NCI-H1092 (cell line): ENCODE results near the gene NEDD8.

Experiments used
- DNase-seq: peaks from one replicate; lab custom pipeline; 2025; lab: John Stamatoyannopoulos, UW

The NEDD8 gene

DNA sequence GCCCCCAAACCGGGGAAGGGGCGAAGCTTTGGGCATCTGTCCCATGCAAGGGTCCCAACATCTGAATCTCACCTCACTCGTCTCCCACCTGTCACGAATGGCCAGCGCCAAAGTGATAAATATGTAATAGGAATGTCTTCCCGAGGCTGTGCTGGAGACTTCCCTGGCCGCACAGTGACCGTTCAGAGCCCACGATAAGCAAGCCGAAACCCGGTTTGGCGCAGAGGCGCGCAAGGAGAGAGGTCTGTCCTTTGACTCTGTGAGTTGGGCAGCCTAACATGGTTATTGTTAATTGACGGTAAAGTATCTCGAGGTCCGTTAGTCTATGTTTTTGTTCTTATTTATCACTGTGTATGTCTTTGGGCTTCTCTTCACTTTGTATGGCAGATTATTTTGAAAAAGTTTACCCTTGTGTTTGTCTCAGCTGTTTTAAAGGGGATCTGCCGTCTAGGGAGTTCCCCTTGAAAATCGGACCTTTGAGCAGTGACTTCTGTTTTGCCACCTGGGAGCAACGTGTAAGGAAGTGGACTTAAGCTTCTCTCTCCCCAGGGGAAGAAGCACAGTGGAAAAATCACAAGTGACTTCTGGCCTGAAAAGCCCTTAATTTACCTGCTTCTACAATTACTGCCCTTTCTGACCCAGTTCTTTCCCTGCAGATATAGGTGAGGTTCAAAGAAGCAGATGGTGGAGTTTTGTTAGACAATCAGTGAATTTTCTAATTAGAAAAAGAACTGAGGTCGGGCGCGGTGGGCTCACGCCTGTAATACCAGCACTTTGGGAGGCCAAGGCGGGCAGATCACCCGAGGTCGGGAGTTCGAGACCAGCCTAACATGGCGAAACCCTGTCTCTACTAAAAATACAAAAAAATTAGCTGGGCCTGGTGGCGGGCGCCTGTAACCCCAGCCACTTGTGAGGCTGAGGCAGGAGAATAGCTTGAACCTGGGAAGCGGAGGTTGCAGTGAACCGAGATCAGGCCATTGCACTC, 35.8 kb downstream of the NEDD8 start:
- DNase-seq, result no peak

DNA sequence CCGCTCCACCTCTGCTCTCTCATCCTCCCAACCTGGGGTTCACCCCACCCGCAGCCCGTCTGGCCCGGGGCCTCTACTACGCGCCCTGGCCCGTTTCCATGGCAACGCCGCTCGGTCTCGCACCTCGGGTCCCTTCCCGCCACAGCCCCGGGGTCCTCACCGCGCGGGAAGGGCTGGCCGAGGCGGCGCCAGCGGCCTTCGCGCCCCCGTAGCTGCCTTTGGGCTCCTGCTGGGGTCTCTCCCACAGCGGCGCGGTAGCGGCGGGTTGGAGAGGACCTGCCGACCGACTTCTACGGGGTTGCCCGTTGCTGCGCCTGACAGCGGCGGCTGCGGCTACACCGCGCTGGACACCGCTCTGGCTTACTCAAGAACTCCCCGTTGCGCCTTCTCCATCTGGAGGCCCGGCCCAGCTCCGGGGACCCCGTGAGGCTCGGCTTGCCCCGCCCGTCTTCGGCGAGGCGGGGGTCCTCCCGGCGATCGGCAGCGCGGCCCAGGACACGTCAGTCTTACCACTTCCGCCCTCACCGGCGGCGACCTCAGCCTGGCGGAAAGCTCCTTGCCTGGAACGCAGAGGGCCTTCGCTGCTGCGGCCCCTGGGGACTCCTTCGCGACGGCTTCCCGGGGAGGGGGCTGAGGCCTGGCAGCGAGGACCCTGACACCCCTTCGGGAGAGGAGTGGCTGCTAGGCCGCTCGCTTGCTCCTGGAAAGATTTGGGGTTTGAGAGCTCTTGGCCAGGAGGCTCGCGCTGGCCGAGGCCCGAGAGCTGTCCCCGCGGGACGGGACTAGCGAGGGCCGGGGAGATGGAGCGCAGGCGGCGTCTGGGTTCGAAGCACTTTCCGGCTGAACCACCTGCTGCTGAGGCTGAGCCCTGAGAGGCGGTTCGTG, 36.7 kb downstream of the NEDD8 start, which contains the start of gene TM9SF1:
TSS of gene TM9SF1 (minus strand) at position 256 of the 885 bp plus-strand sequence. CDS start 422 bp downstream, outside the sequence.
- DNase-seq, result peak; percentile 86

DNA sequence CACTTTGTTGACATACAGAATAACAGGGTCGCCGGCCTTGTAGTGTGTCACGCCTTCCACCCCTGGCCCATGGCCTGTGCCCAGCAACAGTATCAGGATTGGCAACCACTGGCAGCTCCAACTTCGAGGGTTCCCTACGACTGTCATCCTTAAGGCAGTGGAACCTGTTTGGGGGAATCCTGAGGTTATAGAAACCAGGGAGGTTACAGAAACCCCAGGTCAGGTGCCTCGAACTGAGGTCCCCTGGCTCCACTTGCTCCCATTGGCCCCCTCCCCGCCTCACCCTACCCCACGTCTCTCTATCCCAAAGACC, 37.3 kb downstream of the NEDD8 start:
- DNase-seq, result no peak

DNA sequence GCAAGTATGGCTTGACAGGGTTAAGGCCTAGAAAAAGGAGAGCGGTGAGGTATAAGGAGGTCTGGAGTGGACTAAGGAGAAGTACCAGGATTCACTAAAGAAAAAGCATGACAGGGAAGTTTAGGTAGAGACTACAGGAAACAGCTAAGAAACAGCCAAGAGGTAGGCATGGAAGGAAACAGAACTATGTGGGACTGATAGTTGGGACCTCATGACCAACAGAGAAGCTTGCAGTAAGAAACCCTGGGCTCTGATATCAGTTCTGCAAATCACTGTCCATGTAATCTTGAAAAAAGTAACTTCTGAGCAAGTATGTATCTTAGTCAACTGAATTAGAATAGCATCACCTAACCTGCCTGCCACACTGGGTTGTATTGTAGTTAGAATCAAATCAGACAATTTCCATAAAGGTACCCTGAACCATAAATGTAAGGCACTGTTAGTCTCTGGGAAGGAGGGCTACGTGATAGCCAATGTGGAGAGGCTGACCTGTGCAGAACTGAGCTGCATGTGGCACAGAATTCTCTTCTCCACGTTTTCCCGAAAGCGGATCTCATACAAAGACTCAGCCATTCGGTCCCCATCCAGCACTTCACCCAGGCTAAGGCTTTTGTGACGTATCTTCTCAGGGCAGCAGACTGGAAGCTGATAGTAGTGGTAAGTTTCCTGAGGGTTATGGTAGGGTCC, 37.8 kb downstream of the NEDD8 start:
- no peak for DNase-seq

DNA sequence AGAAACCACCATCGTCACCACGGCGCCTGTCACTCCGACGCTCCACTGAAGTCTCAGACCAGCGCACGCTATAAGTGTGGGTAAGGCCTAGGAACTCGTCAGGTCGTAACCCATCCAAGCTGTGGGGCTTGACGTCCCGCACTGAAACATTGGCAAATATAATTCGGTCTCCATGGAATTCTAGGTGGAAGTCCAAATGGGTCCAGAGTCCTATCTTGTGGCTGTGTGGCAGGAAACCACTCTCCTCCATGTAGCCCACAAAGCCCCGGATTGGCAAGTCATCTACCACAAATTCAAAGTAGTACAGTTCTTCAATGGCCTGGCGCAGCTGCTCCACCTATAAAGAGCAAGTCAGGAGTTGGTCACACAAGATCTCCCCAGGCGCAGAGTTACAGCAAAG, 39.2 kb downstream of the NEDD8 start:
- no peak for DNase-seq

DNA sequence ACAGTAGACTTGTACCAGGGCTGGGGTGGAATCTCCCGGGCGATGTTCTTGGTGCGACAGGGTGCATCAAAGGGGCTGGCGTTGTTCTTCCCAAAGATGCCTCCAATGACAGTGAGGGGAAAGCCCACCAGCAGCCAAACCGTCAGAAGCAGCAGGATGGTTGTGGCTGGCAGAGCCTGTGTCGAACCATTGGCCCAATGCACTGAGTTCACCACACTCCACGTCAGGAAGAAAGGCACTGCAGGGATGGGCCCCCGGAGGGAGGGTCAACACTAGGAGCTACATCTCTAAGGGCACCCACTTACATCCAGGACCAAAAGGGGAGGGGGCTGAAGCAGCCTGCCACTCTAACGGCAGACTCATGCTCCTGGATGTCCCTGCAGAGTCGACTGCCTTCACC, 41.8 kb downstream of the NEDD8 start:
- DNase-seq, result no peak

DNA sequence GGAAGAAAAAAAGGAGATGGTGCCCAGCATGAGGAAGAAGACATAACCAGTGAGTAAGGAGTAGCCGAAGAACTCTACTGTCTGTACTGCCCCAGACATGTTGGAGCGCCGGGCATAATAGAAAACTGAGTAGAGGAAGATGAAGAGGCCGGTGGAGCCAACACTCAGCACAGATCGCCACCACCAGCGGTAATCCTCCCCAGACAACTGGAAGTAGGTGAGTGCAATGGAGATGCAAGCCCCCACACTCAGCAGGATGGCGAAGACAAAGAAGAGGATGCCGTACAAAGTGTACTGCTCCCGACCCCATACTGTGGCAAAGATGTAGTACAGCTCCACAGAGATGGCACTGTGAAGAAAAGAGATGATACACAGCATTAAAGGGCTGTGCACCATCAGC, 42.7 kb downstream of the NEDD8 start:
- no peak for DNase-seq

DNA sequence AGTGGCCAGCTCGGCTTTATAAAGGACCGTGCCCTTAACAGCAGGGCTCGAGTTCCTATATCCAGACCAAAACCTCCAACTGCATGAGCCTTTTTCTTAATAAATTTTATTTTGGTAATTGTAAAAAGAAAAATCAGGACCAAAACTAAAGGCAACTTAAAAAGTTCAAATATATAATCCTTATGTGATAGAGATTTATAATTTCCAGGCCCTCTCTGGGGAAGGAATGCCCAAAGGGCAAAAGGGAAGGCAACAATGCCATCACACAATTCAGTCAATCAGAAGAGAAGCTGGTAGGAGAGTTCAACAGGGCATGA, 43.1 kb downstream of the NEDD8 start:
- DNase-seq, result no peak

DNA sequence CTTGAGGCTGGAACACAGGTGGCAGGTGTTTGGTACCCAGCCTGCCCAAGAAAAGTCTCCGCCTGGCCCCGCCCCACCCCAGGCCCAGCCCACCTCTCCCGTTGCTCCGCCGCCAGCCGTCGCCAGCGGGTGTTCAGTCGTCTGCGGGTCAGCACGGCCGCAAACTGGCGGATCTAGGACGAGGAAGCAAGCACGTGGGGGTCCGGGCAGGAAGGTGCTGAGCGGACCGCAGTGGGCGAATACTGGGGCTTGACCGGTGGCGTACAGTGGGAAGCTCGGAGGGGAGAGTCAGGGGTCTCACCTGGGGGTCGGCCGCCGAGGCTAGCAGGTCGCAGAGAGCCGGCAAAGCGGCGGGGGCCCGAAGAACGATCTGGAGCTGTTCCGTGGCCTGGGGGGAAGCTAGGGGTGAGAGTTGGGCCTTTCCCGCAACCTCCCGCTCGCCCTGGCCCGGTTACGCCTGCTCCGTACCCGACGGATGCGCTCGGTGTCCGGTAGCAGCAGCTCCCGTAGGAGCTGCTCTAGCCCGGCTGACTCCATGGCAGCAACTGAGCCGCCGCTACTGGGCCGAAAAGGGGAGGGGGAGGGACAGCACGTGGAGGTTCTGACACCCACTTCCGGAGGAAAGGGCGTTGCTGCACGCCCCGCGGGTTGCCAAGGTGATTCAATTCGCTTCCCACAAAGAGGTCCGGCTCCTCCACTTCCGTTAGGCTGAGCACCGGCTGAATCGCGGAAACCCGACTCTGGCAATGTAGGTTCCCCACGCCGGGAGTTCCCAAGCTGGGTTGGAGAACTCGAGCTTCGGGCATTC, 43.7 kb downstream of the NEDD8 start, which contains the start of gene IPO4:
TSS of gene IPO4 (minus strand) at position 566 of the 808 bp plus-strand sequence. CDS start at position 537, 29 bp downstream.
- DNase-seq, result peak; percentile 98

DNA sequence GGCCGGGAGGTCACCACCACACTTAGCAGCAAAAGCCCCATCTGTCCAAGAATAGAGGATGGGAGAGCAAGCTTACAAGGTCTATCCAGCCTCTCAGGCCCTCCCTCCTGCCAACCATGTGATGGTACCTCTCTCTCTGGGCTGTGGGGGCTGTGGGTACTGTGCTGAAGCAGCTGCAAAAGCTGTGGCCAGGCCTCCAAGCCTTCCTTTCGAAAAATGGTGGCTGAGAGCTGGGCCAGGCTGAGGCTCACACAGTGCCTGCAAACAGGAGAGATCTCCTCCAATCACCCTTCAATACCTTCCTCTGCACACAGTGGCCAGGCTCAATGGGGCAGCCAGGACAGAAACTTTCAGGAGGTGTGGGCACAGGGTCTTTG, 44.6 kb downstream of the NEDD8 start:
- no peak for DNase-seq

DNA sequence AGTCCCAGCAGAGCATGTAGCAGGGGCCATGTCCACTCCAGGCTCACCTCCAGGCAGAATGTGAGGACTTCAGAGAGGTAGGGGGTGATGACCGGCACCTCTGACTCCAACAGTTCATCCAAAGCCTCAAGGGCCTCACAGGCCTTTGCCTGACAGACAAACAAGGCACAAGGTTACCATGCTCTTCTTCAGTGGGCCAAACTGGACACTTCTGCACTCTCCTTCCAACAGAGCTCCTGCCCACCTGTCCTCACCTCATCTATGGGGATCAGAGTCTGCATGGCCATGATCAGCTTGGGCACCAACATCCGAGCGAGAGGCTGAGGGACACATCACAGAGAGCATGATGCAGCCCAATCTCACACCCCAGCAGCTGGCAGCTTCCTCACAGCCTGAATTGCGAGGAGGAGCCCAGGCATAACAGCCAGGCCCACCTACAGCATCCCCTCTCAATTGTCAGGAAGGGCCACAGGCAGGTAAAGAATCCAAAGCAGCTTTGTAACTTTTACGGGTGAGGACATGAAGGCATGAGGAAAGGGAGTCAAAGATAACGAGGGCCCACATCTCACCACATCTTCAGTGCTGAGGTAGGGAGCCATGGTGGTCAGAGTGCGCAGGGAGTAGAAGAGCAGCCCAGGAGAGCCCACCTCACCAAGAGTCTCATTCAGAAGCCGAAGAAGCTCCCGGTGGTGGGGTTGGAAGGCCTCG, 45.2 kb downstream of the NEDD8 start:
- no peak for DNase-seq

DNA sequence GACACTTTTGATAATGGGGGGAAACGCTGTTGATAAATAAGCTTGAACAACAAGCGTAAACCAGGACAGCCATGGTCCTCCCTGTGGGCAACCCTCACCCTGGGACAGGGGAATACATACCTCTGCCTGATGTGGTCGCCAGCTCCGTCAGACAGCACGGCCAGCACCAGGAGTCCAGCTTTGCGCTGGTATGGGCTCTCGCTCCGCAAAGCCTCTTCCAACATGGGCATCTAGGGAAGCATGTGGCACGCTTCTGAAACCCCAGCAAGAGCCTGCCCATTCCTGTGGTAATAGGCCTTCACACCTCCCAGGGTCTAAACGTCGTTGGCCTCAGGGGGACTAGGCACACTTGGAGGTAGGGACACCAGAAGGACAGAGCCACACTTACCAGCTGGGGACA, 46.4 kb downstream of the NEDD8 start:
- DNase-seq, result no peak

DNA sequence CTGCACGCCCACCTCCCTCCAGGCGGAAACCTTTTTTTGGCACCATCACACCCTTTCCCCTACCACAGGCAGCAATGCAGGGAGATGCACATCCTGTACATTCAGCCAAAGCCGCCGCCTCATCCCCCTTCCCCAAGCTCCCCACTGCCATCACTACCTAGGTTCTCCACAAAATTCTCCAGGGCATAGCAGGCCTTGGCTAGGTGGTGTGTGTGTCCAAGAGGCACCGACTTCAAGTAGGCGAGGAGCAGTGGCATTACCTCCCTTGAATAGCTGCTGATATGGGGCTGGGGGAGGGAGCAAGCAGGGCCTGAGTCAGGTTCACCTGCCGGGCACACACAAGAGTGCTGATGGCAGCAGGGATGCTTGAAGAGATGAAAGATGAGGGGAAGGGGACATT, 47.1 kb downstream of the NEDD8 start:
- no peak for DNase-seq

DNA sequence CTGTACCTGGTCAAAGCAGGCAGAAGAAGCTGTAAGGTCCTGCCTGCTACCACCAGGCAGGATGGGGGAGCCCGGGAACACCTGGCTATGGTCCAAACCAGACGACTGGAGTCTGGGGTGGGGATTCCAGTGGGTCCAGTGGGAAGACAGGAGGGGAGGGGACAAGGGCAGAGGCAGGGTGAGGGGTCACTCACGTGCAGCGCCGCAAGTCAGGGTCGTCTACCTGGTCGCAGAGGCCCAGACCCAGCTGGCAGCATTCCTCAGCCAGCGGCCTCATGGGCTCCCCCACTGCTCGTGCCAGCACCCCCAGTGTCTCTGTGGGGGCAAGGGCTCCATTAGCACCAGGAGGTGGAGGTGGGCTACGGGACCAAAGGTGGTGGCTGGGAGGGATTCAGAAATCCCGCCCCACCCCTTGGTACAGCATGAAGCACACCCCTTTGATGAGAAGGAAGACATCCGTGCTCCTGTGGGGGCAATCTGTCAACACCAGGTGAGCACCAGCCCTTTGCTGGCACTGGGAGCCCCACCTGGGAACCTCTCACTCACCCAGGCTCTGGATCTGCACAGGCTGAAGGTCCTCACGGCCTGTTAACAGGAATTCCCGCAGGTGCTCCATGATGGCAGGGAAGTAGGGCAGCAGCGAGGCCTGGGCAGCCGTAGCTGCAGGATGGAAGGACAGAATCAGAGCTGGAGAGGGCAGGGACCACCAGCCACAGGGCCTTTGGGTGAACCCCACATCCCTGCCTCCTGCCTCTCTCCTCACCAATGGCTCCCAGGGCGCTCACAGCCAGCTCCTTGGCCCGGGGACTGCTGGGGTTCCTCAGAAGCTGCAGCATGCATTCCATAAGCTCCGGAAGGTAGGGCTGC, 47.8 kb downstream of the NEDD8 start:
- DNase-seq, result no peak

DNA sequence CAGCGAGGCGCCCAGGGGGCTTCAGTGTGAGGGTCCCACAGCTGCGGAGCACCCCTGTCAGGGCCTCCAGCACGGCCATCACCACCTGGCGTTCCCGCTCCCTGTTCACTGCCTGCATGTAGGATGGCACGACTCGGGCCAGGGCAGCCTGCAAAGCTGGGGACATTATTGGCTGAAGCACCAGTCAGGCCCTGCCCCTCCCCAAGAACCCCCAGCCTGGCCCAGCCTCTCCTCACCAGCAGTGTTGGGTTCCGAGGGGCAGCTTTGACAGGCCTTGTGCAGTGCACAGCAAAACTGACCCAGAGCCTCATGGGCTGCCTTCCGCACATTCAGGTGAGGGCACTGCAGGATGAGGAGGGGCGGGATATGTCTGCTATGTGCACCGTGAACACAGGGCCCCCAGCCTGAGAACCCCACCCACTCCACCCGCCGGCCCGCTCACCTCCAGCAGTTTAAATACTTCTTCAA, 49.1 kb downstream of the NEDD8 start:
- no peak for DNase-seq

DNA sequence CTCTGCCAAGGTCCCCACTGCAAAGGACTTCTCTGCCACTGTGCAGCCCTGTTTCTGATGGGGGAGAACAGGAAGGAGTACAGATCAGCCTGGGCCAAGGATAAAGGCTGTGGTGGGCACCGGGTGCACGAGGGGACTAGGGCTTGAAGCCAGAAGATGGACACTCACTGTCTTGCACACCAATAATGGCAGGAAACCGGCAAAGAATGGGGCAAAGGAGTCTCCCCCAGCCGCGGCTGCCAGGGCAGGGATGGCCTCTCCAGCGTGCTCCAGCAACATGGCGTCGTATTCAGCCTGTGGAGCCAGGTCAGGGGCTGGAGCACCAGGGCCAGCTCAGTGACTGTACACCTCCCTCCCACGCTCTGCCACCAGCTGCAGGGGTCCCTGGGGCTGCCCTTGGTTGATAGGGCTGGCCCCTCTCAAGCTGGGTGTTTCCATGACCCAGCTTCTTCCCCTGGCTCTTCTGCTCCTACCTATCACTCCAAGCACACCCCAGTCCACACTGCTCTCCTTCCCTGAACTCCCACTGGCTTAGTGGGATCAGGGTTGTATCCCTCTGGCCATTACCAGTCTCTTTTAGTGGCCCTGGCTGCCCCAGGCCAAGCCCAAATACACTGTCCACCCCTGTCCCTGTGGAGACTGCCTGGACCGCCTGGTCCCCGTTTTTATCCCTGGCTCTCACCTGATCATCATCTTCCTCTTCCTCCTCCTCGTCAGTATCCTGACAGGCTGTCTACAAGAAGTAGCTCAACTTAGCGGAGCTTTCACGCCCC, 49.9 kb downstream of the NEDD8 start:
- no peak for DNase-seq

DNA sequence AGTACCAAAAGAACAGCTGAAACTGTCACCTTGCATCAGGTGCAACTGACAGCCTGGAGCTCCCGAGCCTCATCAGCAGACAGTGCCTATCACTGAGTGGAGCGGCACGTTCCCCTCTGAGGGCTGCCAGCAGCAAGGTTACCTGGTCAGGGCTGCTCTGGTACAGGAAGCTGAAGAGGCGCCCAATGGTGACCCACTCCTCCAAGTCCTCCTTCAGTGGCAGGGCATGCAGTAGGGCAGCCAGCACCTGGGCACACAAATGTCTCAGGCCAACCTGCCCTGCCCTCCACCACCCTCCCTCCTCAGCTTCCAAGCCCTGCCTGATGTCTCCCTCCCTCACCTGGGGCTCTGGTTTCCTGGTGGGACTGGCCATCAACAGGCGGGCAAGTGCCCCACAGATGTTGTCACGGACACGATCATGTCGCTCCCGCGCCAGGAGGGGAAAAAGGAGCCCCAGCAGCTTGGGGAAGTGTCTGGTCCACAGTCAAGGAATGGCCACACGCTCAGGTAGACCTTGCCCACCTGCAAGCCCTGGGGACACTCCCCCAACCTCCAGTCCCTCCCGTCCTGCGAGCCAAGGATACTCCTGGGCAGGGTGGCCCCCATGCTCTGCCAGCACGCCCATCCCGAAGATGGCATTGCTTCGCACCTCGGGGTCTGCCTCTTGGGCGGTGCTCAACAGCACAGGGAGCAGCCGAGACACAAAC, 50.6 kb downstream of the NEDD8 start:
- DNase-seq, result no peak
